Large intestine (tissue), 3 donors: ENCODE data around the gene HSPA6. TPM values are rescaled to one million over a fixed set of nuclear protein-coding genes. Genes with fewer than 3 reads are reported as not detected.
"Not testable (repeated sequence)": the region's sequence is repeated elsewhere in the genome, so short reads cannot be mapped to it uniquely, and the experiment has no call there.

Experiments
- DNase-seq, 2 donors: peaks; one replicate each; pipeline versions ENCODE4 v3.0.0 to v3.0.0-alpha.2; 2013
- H3K27ac ChIP-seq: one replicate; pipeline ENCODE4 v1.5.1; 2013; ENCODE audit warnings: low read length
- H3K27me3 ChIP-seq: 2 replicates; pipeline ENCODE4 v1.6.1; 2013; ENCODE audit warnings: low read length; ENCODE audit not compliant: control insufficient read depth, insufficient read depth
- H3K36me3 ChIP-seq: 2 replicates; pipeline ENCODE4 v1.6.1; 2013; ENCODE audit warnings: low read length; ENCODE audit not compliant: control insufficient read depth, insufficient read depth
- H3K4me1 ChIP-seq: one replicate; pipeline ENCODE4 v1.6.1; 2013; ENCODE audit warnings: low read length; ENCODE audit not compliant: control insufficient read depth, insufficient read depth
- H3K4me3 ChIP-seq: one replicate; pipeline ENCODE4 v1.5.1; 2013; ENCODE audit warnings: low read length
- H3K9me3 ChIP-seq: one replicate; pipeline ENCODE4 v1.6.1; 2013; ENCODE audit warnings: mild to moderate bottlenecking, low read depth, low read length, moderate library complexity; ENCODE audit not compliant: control insufficient read depth
- WGBS: methylation state at CpG from one replicate; pipeline ENCODE4 v1.1.5; 2013; ENCODE audit warnings: low lambda C conversion rate; ENCODE audit not compliant: insufficient coverage; 5-methylcytosine and 5-hydroxymethylcytosine counted together
- polyA plus RNA-seq: library from polyadenylated mRNA; unstranded; fragments of 120-200 nt; gene quantifications from one replicate; pipeline ENCODE4 v1.2.1, GENCODE V29; 2013

Gene HSPA6
- polyA plus RNA-seq, 1 donor, result 0.46 TPM

- no peaks in the 10 kb centered on the region for H3K4me1 ChIP-seq
These were observed 21.0 kb upstream of the HSPA6 start for GRCh38 chr1:161503394-161503748.

DNA sequence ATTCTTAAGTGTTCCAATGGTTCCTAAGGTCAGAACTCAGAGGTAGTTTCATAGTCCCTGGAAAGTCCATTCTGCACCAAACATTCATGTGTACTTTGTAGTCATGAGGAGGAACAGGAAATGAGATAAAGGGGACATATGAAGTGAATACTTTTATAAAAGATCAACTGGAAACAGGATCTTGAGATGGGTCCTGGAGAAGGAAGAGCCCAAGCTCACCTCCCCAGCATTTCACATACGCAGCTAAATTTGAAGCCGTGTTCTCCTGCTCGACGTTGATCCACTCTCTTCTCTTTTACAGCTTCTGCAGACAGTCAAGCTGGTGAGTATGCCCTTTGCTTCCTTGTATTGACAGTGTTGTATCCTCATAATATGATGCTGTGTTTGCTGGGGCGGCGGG lies 18.7 kb upstream of the HSPA6 start:
- DNase-seq, result no peak
- Histone ChIP-seq H3K36me3 (no peaks in the 10 kb centered on the region), H3K27me3 (peaks cover 24% of the 10 kb centered on the region), H3K4me3 (no peak overlapping the region), H3K4me1 (no peaks in the 10 kb centered on the region), H3K27ac (no peak overlapping the region), H3K9me3 (no peaks in the 10 kb centered on the region)
- WGBS, result no CpG with 5 or more reads among the region's 6 CpGs

More at GRCh38 chr1:161503394-161503748, 21.0 kb upstream of the HSPA6 start:
- Histone ChIP-seq H3K4me3 (no peak overlapping the region), H3K36me3 (no peaks in the 10 kb centered on the region), H3K9me3 (no peaks in the 10 kb centered on the region), H3K27ac (no peak overlapping the region), H3K27me3 (peaks cover 28% of the 10 kb centered on the region)
- DNase-seq, result no peak

- Histone ChIP-seq H3K36me3 (no peaks in the 10 kb centered on the region), H3K27me3 (peaks cover 24% of the 10 kb centered on the region), H3K4me3 (no peak overlapping the region), H3K27ac (no peak overlapping the region), H3K4me1 (no peaks in the 10 kb centered on the region), H3K9me3 (no peaks in the 10 kb centered on the region)
- WGBS, result no CpG with 5 or more reads among the region's 15 CpGs
- DNase-seq, result no peak
These were observed 17.8 kb upstream of the HSPA6 start for GRCh38 chr1:161506336-161507223.

DNA sequence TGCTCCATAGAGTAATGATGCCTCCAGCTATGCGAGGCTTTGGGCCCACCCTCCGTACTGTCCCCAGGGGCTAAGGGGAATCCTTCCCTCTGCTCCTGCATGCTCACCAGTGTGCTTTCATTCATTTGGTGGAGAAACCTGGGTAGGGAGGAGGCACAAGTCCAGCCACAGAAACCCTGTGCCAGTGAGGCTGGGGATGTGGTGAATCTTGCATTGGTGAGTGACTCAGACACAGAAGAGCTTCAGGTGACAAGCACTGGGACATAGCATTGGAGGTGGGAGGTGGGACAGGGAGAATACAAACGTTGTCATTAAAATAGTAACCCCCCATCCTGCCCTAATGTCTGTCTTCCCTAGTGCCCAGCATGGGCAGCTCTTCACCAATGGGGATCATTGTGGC lies 13.9 kb upstream of the HSPA6 start:
- WGBS, result no CpG with 5 or more reads among the region's 3 CpGs
- H3K4me1 ChIP-seq, result no peaks in the 10 kb centered on the region
- H3K9me3 ChIP-seq, result no peaks in the 10 kb centered on the region
- peaks cover 7% of the 10 kb centered on the region for H3K27me3 ChIP-seq
- DNase-seq, result no peak
- H3K36me3 ChIP-seq, result no peaks in the 10 kb centered on the region
- H3K4me3 ChIP-seq, result no peak overlapping the region
- no peak overlapping the region for H3K27ac ChIP-seq

DNA sequence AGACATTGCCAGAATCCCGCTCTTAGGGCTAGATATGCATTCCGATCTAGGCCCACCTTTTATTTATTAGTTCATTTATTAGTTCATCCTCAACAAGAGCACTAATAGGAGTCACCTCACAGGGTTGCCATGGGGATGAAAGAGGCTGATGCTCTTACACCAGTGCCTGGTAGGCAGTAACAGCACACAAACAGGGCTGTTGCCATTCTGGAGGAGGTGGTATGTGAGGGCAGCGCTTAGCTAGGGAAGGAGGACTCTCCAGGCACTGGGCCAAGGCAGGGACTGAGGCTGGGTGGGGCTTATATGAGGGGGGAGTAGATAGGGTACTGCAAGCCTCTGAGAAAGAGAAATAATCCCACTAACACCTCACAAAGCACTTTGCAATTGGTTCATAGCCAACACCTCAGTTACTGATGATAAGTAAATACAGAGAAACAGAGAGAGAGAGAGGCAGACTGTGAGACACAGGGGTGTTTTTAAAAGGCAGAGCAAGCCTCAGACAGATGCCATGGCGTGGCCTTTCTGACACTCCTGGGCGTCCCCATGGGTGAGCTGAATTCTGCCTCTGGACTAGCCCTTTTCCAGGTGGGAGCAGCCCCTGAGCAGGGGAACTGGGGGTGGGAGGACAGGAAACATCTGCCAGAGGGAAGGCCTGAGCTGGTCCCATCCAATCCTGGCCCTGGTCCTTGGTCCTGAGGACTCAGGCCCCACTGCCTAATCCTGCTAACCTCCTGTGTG lies 13.2 kb upstream of the HSPA6 start:
- Histone ChIP-seq H3K4me3 (no peak overlapping the region), H3K27ac (no peak overlapping the region), H3K27me3 (peaks cover 2% of the 10 kb centered on the region), H3K4me1 (no peaks in the 10 kb centered on the region), H3K9me3 (no peaks in the 10 kb centered on the region), H3K36me3 (no peaks in the 10 kb centered on the region)
- DNase-seq, result no peak
- WGBS, result no CpG with 5 or more reads among the region's 5 CpGs

DNA sequence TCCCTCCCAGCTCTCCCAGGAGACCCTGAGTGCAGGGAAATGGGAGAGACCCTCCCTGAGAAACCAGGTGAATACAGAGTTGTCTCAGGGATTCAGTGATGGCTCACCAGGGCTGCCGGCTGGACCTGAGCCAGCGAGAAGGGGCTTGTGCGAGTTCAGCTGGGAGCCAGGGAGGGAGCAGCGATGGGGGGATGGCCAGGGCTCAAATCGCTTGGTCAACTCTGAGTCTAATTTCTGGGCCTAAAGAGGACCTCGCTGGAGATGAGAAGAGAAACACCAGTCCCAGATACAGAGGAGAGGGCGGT lies 12.6 kb upstream of the HSPA6 start:
- no CpG with 5 or more reads among the region's 7 CpGs for WGBS
- no peak overlapping the region for H3K27ac ChIP-seq

DNA sequence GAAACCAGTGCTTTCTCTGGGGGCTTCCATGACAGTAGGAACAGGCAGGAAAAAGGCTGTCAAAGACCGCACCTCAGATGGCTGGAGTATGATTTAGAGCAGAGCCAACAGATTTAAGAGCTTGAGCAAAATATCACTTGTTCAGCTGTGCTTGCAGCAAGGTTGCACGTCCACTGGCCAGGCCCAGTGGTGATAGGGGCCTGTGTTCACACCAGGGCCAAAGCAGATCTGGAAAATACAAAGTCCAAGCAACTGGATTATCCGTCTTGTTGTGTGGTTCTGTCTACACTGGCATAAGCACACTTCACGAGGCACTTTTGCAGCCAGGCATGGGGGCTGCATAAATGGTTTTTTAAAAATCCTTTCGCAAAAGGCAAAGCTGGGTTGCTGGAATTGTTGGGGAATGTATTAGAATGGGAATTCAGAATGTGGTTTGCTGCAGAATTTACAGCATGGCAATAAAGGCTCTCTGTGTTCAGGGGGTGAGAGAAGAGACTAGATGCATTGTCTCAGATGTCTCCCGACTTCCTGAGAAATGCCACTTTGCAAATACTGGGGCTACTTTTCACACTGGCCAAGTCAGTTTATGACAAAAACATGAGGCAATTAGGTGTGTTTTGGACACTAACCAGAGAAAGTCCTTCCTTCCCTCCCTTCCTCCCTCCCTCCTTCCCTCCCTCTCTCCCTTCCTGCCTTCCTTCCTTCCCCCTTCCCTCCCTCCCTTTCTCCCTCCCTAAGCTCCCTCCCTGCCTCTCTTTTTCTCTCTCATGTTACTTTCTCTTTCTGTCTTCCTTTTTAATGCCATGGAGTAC lies 11.5 kb upstream of the HSPA6 start:
- not testable (repeated sequence) for H3K36me3 ChIP-seq, DNase-seq, H3K4me3 ChIP-seq, H3K9me3 ChIP-seq, H3K4me1 ChIP-seq, H3K27me3 ChIP-seq
- no CpG with 5 or more reads among the region's 6 CpGs for WGBS
- H3K27ac ChIP-seq, result peak overlapping the region; percentile 32

More for the DNA sequence above, 12.6 kb upstream of the HSPA6 start:
- Histone ChIP-seq H3K4me3 (no peak overlapping the region), H3K36me3 (no peaks in the 10 kb centered on the region), H3K4me1 (no peaks in the 10 kb centered on the region), H3K9me3 (no peaks in the 10 kb centered on the region), H3K27me3 (peaks cover 2% of the 10 kb centered on the region)
- no peak for DNase-seq

DNA sequence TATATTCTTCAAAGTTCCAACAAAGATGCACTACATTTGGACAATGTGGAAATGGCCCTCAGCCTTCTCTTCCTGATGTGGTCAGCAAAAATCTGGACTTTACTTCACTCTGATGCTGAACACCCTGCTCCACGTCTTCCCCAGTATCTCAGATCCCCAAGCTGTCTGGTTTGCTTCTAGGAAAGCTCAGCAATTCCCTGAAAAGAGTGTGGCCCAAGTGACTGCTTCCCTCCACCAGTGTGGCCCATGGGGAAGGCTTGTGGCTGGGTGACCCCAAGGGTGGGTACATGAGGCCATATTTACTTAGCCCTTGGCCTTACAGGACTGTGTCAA lies 10.9 kb upstream of the HSPA6 start:
- H3K36me3 ChIP-seq, H3K4me1 ChIP-seq, H3K27me3 ChIP-seq, DNase-seq, H3K4me3 ChIP-seq, H3K9me3 ChIP-seq: not testable (repeated sequence)
- WGBS, result no CpG with 5 or more reads among the region's 1 CpG
- H3K27ac ChIP-seq, result peak overlapping the region; percentile 32

- not testable (repeated sequence) for DNase-seq, H3K27me3 ChIP-seq, H3K4me3 ChIP-seq, H3K36me3 ChIP-seq, H3K4me1 ChIP-seq, H3K9me3 ChIP-seq
- peak overlapping the region; percentile 32 for H3K27ac ChIP-seq
- no CpG with 5 or more reads among the region's 1 CpG for WGBS
These were observed 10.4 kb upstream of the HSPA6 start for GRCh38 chr1:161513953-161514352.

DNA sequence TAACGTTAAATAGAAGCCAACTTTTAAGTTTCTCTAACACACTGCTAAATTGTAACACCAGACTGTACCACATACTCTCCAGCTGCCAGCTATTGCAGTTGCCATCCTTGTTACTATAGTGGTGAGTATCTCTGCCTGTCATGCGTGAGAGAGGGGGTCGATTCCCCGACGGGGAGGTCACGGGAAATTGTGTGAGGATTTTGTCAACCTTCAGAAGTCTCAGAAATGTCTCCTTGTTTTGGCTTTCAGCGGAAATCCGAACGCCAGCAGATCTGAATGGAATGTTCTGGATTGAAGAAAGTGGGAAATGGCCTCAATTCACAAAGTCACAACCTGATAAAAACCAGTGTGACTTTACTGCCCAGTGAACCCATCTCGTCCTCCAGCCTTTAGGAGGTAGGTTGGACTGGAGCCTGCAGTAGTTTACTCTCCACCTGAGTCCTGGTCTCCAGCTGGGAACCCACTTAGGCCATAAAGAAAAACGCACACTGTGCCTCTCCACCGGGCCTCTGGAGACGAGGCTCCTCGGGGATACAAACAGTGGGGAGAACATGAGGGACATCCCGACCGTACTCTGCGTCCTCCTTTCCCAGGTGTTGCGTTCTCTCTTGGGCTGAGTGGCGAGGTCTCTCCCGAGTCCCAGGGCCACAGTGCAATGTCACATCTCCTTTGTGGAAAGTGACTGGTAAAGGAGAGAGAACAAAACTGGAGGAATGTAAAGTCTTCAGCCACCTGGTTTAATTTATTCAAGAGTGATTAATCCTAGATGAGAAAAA lies 1.1 kb upstream of the HSPA6 start:
- H3K4me1 ChIP-seq, H3K4me3 ChIP-seq, DNase-seq, H3K36me3 ChIP-seq, H3K9me3 ChIP-seq, H3K27ac ChIP-seq: not testable (repeated sequence)
- peaks cover 22% of the 10 kb centered on the region for H3K27me3 ChIP-seq
- no CpG with 5 or more reads among the region's 20 CpGs for WGBS
